GM18867 (cell line): ENCODE results near the gene CHGA.

Experiments used
- ATAC-seq: cut with Tn5 transposase; IDR thresholded peaks from one replicate; pipeline ENCODE4 v1.9.1; 2021; ENCODE audit warnings: mild to moderate bottlenecking, moderate library complexity; ENCODE audit not compliant: unreplicated experiment

The CHGA gene

DNA sequence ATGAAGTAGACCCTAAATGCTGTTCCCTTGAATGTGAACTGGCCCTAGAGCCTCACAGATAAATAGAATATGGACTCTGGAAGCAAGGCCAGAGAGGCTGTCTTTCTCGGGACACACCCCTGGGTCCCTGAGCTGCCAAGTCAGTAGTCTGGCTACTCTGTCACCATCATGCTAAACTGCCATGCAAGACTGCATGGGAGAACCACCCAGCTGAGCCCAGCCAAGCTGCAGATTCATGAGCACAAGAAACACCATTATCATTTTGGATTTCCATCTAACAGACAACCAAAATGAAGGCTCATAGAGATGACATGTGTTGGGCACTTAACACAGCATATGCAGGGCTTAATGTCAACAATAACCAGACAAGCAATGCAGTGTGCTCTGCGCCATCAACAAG, 53.3 kb downstream of the CHGA start:
- no peak for ATAC-seq

DNA sequence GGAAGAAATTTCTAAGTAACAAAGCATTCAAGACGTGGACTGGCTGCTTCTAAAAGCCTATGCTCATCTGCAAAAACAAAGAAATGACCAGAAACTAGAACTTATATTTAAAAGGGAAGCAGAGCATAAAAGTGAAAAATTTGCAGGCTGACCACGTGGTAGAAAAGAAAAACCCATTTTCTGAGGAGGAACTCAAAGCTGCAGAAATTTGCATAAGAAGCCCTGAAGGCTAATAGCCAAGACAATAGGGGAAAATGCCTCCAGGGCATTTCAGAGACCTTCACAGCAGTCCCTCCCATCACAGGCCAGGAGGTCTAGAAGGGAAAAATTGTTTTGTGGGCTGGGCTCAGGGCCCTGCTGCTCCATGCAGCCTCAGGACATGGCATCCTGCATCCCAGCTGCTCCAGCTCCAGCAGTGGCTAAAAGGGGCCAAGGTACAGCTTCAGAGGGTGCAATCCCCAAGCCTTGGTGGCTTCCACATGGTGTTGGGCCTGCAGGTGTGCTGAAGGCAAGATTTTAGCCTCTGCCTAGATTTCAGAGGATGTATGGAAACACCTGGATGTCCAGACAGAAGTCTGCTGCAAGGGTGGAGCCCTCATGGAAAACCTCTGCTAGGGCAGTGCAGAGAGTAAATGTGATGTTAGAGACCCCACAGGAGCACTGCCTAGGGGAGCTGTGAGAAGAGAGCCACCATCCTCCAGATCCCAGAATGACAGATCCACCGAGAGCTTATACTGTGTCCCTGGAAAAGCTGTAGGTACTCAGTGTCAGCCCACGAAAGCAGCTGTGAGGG, 55.5 kb downstream of the CHGA start:
- no peak for ATAC-seq

DNA sequence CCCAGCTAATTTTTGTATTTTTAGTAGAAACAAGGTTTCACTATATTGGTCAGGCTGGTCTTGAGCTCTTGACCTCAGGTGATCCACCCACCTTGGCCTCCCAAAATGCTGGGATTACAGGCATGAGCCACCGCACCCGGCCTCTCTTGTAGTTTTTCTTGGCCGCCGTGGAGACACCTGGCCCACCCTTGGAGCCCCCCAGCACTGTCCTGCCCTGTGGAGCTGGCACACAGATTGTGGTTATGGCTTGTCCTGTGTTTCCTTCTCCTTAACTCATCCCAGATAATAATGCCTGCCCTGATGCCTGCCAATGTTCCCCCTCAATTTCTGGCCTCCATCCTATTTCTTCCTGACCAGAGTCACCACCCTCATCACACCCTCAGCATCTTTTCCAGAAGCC, 57.9 kb downstream of the CHGA start:
- no peak for ATAC-seq

DNA sequence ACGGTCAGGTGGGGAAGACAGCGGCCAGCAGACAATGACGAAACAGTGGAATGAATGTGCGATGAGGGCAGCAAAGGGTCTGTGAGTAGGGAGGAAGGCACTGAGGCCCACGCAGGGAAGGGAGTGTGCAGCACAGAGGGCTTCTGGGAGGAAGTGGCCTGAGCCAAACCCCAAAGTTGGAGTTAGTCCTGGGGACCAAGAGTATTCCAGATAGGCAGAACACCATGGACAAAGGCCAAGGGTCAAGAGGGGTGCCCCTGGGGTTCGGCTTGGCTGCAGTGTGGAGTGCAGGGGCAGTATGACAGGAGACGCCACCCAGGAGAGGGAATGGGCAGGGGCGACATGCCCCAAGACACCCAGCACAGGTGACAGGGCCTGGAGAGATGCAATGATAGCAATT, 58.8 kb downstream of the CHGA start:
- ATAC-seq = no peak

DNA sequence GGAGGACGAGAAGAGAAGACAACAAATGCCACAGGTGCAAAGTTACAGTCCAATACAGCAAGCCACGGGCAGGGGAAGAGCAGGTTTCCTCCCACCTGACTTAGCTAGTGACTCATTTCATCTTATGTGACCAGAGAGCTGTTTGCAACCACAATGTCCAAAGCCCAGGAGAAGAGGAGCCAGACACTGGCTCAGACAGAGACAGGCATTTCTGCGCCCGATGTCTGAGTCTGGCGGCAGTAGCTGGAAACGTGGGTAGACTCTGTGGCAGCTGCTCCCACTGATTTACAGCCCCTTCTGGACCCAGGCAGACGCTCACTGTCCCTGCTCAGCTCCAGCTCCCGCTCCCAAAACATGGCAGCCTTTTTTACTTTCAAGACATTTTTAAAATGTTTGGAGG, 60.0 kb downstream of the CHGA start:
- ATAC-seq = no peak

DNA sequence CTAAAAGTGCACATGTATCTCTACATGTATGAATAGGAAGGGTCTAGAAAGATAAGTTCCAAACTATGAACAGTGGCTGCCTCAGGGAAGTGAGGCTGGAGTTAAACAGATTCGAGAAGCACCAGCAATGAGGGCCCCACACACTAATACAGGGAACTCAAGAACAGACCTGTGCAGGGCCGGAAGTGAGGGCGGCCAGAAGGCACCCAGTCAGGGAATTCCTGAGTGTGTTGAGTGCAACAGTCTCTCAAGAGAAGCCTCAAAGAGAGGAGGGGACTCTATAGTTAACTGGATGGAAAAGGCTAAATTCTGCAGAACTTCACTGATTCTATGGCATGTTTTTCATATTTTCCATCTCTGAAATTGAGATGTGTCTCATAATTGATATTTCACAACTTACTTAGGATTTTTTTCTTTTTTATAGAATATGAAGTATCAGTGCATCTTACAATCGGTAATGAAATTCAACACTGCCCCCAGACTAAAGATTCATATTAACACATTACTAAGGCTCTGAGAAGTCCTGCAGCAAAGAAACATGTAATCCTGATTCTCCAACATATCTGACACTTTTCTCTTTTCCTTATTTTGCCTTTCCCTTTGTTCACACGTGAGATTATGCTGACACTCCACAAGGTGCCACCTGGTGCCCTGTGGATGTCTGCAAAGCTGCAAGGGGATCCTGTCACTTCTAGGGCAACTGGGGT, 61.3 kb downstream of the CHGA start:
- no peak for ATAC-seq
